ENCODE results near the gene ATG7. TPM values are rescaled to one million over a fixed set of nuclear protein-coding genes. Genes with fewer than 3 reads are reported as not detected.
"Not testable (repeated sequence)": the region's sequence is repeated elsewhere in the genome, so short reads cannot be mapped to it uniquely, and the experiment has no call there.

ATG7 gene
- total RNA-seq, 1 donor from 2014 or later, result 40.3 TPM

DNA sequence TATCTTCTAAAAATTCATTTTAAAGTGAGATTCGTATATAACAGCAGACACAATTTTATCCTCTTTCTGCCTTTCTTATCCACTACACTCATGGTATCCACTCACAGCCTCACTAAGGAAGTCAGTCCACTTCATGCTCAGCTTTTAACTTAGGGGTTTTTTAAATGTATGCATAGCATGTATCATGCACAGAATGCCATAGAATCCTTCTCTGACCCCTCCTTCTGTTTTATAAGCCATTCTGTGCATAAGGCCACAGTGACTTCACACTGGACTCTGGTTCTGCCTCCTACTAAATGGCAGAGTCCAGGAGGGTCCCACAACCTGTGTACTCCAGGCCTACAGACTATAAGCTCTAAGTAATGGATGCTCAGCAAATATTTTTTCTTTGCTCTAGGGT is 129.2 kb downstream of the ATG7 start:
- peak overlapping the region; percentile 34 for H3K27ac Mint-ChIP-seq
- H3K4me1 Mint-ChIP-seq, result peaks cover 14% of the 10 kb centered on the region
- H3K4me3 Mint-ChIP-seq, result no peak overlapping the region
- TF ChIP-seq, protein P1, sequence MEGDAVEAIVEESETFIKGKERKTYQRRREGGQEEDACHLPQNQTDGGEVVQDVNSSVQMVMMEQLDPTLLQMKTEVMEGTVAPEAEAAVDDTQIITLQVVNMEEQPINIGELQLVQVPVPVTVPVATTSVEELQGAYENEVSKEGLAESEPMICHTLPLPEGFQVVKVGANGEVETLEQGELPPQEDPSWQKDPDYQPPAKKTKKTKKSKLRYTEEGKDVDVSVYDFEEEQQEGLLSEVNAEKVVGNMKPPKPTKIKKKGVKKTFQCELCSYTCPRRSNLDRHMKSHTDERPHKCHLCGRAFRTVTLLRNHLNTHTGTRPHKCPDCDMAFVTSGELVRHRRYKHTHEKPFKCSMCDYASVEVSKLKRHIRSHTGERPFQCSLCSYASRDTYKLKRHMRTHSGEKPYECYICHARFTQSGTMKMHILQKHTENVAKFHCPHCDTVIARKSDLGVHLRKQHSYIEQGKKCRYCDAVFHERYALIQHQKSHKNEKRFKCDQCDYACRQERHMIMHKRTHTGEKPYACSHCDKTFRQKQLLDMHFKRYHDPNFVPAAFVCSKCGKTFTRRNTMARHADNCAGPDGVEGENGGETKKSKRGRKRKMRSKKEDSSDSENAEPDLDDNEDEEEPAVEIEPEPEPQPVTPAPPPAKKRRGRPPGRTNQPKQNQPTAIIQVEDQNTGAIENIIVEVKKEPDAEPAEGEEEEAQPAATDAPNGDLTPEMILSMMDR (IDR thresholded peaks at IDR 0.05; ENCODE audit: unreplicated experiment), result no peak
- DNase-seq (ENCODE audit: low spot score in 2 of 2, unreplicated experiment in 2 of 2), result no peak
- no peaks in the 10 kb centered on the region for H3K27me3 Mint-ChIP-seq (ENCODE audit: low read depth)
- H3K36me3 Mint-ChIP-seq, result peaks cover 12% of the 10 kb centered on the region
- peaks cover 6% of the 10 kb centered on the region for H3K9me3 Mint-ChIP-seq

DNA sequence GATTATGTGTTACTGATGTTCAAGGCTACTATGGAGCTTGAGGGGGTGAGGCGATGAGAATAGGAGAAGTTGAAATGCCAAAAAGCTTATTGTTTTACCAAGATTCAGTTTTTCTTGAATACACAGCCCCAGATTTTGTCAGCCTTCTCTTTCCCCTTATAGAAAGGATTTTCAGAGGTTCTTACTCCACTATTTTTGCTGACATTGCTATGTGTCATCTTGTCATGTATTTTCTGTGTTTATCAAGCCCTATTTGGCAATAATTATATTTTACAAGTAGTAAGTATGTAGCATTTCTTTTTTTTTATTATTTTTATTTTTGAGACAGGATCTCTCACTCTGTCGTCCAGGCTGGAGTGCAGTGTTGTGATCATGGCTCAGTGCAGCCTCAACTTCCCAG is 133.1 kb downstream of the ATG7 start:
- Mint-ChIP-seq H3K36me3 (peaks cover 46% of the 10 kb centered on the region), H3K4me1 (peaks cover 9% of the 10 kb centered on the region), H3K9me3 (peaks cover 39% of the 10 kb centered on the region), H3K4me3 (no peak overlapping the region), H3K27me3 (ENCODE audit: low read depth) (no peaks in the 10 kb centered on the region), H3K27ac (no peak overlapping the region)
- TF ChIP-seq, protein P1 (IDR thresholded peaks at IDR 0.05; ENCODE audit: unreplicated experiment), result no peak
- DNase-seq (ENCODE audit: low spot score in 2 of 2, unreplicated experiment in 2 of 2), result no peak

DNA sequence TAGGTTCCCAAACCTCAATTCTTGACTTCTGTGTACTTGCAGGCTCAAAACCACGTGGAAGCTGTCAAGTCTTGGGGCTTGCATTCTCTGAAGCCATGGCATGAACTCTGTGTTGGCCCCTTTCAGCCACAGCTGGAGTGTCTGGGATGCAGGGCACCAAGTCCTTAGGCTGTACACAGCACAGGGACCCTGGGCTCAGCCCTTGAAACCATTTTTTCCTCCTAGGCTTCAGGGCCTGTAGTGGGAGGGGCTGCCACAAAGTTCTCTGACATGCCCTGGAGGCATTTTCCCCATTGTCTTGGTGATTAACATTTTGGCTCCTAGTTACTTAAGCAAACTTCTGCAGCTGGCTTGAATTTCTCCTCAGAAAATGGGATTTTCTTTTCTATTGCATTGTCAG is 135.4 kb downstream of the ATG7 start:
- H3K36me3 Mint-ChIP-seq, result peaks cover 57% of the 10 kb centered on the region
- TF ChIP-seq, protein P1 (IDR thresholded peaks at IDR 0.05; ENCODE audit: unreplicated experiment), result no peak
- no peak overlapping the region for H3K4me3 Mint-ChIP-seq
- no peak overlapping the region for H3K27ac Mint-ChIP-seq
- DNase-seq (ENCODE audit: low spot score in 2 of 2, unreplicated experiment in 2 of 2), result no peak
- H3K4me1 Mint-ChIP-seq, result no peaks in the 10 kb centered on the region
- peaks cover 52% of the 10 kb centered on the region for H3K9me3 Mint-ChIP-seq
- no peaks in the 10 kb centered on the region for H3K27me3 Mint-ChIP-seq (ENCODE audit: low read depth)

DNA sequence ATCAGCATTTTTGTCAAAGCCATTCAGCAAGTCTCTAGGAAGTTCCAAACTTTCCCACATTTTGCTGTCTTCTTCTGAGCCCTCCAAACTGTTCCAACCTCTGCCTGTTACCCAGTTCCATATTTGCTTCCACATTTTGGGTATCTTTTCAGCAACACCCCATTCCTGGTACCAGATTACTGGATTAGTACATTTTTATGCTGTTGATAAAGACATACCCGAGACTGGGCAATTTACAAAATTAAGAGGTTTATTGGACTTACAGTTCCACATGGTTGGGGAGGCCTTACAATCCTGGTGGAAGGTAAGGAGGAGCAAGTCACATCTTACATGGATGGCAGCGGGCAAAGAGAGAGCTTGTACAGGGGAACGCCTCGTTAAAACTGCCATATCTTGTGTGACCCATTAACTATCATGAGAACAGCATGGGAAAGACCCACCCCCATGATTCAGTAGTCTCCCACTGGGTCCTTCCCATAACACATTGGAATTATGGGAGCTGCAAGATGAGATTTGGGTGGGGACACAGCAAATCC is 136.2 kb downstream of the ATG7 start:
- H3K36me3 Mint-ChIP-seq, result peaks cover 61% of the 10 kb centered on the region
- H3K9me3 Mint-ChIP-seq, result peaks cover 56% of the 10 kb centered on the region
- H3K4me1 Mint-ChIP-seq, result not testable (repeated sequence)

DNA sequence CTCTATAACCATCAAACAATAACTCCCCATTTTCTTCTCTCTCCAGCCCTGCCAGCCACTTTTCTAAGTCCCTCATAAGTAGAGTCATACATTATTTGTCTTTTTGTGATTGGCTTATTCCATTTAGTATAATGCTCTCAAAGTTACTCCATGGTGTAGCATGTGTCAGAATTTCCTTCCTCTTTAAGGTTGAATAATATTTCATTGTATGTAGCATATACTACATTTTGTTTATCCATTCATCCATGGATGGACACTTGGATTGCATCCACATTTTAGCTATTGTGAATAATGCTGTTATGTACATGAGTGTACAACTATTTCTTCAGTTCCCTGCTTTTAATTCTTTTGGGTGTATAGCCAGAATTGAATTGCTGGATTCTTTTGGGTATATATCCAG is 138.4 kb downstream of the ATG7 start:
- Mint-ChIP-seq H3K4me1 (no peaks in the 10 kb centered on the region), H3K4me3 (no peak overlapping the region), H3K36me3 (peaks cover 62% of the 10 kb centered on the region), H3K27ac (no peak overlapping the region), H3K27me3 (ENCODE audit: low read depth) (no peaks in the 10 kb centered on the region), H3K9me3 (peaks cover 62% of the 10 kb centered on the region)
- no peak for DNase-seq (ENCODE audit: low spot score in 2 of 2, unreplicated experiment in 2 of 2)
- TF ChIP-seq, protein P1 (IDR thresholded peaks at IDR 0.05; ENCODE audit: unreplicated experiment), result no peak

More for the DNA sequence above, 136.2 kb downstream of the ATG7 start:
- not testable (repeated sequence) for H3K27me3 Mint-ChIP-seq (ENCODE audit: low read depth); DNase-seq (ENCODE audit: low spot score in 2 of 2, unreplicated experiment in 2 of 2); H3K27ac Mint-ChIP-seq; H3K4me3 Mint-ChIP-seq

DNA sequence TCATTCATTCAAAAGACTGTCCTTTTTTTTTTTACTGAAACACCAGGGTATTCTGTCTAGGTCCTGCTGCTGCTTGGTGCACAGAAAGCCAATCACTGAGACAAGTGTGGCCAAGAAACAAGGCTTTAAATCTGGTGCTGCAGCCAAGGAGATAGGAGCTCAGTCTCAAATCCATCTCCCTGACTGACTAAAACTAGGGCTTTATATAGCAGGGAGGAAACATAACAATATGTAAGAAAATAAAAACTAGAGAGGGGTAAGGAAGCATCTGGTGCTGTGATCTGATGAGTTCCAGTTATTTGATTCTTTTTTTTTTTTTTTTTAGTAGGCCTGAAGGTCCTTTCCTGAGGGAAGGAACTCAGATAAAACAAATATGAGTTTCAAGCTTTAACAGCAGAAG is 139.8 kb downstream of the ATG7 start:
- H3K4me1 Mint-ChIP-seq, result no peaks in the 10 kb centered on the region
- no peaks in the 10 kb centered on the region for H3K27me3 Mint-ChIP-seq (ENCODE audit: low read depth)
- TF ChIP-seq, protein P1 (IDR thresholded peaks at IDR 0.05; ENCODE audit: unreplicated experiment), result no peak
- H3K36me3 Mint-ChIP-seq, result peaks cover 51% of the 10 kb centered on the region
- H3K27ac Mint-ChIP-seq, result no peak overlapping the region
- DNase-seq (ENCODE audit: low spot score in 2 of 2, unreplicated experiment in 2 of 2), result no peak
- no peak overlapping the region for H3K4me3 Mint-ChIP-seq
- peaks cover 55% of the 10 kb centered on the region for H3K9me3 Mint-ChIP-seq
